Common myeloid progenitor, CD34-positive (primary cell): ENCODE results near the gene IRF9.
A peak's percentile ranks its signal among the peaks of the same experiment; 100 is the strongest.

Experiments
- CTCF ChIA-PET: fragments of 350-600 bp; sonication (Branson Sonifier 250); formaldehyde crosslinking; loops from one replicate; lab custom pipeline; 2021; ENCODE audit warnings: antibody characterized with exemption; lab: Charles Lee
- POLR2A ChIA-PET: fragments of 350-600 bp; sonication (Branson Sonifier 250); formaldehyde crosslinking; loops from one replicate; lab custom pipeline; 2021; ENCODE audit warnings: antibody characterized with exemption; lab: Charles Lee
- DNase-seq, 3 donors: peaks; one replicate each; pipeline versions ENCODE4 v3.0.0 to v3.0.0-alpha.2; 2013
- H3K27ac ChIP-seq, 2 experiments: 1 replicate in 1 of 2; 2 replicates in 1 of 2; pipeline ENCODE4 v1.7.0; 2013; ENCODE audit warnings: inconsistent platforms in 2 of 2, low read length in 2 of 2, mild to moderate bottlenecking in 2 of 2, low read depth in 1 of 2, moderate library complexity in 1 of 2; ENCODE audit not compliant: severe bottlenecking in 2 of 2, insufficient read depth in 1 of 2, poor library complexity in 1 of 2
- H3K27me3 ChIP-seq, 5 experiments: replicated peaks in 2 of 5; 1 replicate in 3 of 5; 2 replicates in 2 of 5; pipeline versions ENCODE4 v1.6.1 to v1.7.0; 2013; ENCODE audit warnings: low read length in 4 of 5, mild to moderate bottlenecking in 2 of 5, moderate library complexity in 2 of 5, inconsistent platforms in 1 of 5; ENCODE audit not compliant: insufficient read depth in 5 of 5, control insufficient read depth in 4 of 5
- H3K36me3 ChIP-seq, 4 experiments: 1 replicate in 2 of 4; 2 replicates in 2 of 4; pipeline versions ENCODE4 v1.6.1 to v1.7.0; 2013; ENCODE audit warnings: low read length in 3 of 4, control low read depth in 1 of 4, mild to moderate bottlenecking in 1 of 4; ENCODE audit not compliant: control insufficient read depth in 4 of 4, insufficient read depth in 4 of 4
- H3K4me1 ChIP-seq, 4 experiments: 1 replicate in 3 of 4; 2 replicates in 1 of 4; pipeline versions ENCODE4 v1.6.1 to v1.7.1; 2013; ENCODE audit warnings: low read length in 3 of 4, mild to moderate bottlenecking in 3 of 4, control low read depth in 1 of 4, inconsistent platforms in 1 of 4, moderate library complexity in 1 of 4; ENCODE audit not compliant: control insufficient read depth in 4 of 4, insufficient read depth in 4 of 4; ENCODE audit errors: control extremely low read depth in 1 of 4
- H3K4me3 ChIP-seq, 7 experiments: 1 replicate in 4 of 7; 2 replicates in 3 of 7; pipeline versions ENCODE4 v1.5.1 to v1.7.0; 2013; ENCODE audit warnings: mild to moderate bottlenecking in 7 of 7, low read length in 6 of 7, moderate library complexity in 6 of 7, inconsistent platforms in 2 of 7, low read depth in 2 of 7, control low read depth in 1 of 7; ENCODE audit not compliant: insufficient read depth in 4 of 7, control insufficient read depth in 1 of 7; ENCODE audit errors: extremely low read depth in 1 of 7
- H3K9me3 ChIP-seq, 5 experiments: 1 replicate in 4 of 5; 2 replicates in 1 of 5; pipeline versions ENCODE4 v1.6.1 to v1.7.1; 2013; ENCODE audit warnings: low read length in 4 of 5, mild to moderate bottlenecking in 2 of 5, inconsistent platforms in 1 of 5, low read depth in 1 of 5, moderate library complexity in 1 of 5; ENCODE audit not compliant: control insufficient read depth in 4 of 5, insufficient read depth in 2 of 5; ENCODE audit errors: control extremely low read depth in 1 of 5
- WGBS: methylation state at CpG from one replicate; pipeline ENCODE4 v1.1.5; 2013; ENCODE audit not compliant: insufficient coverage; 5-methylcytosine and 5-hydroxymethylcytosine counted together

The IRF9 gene

DNA sequence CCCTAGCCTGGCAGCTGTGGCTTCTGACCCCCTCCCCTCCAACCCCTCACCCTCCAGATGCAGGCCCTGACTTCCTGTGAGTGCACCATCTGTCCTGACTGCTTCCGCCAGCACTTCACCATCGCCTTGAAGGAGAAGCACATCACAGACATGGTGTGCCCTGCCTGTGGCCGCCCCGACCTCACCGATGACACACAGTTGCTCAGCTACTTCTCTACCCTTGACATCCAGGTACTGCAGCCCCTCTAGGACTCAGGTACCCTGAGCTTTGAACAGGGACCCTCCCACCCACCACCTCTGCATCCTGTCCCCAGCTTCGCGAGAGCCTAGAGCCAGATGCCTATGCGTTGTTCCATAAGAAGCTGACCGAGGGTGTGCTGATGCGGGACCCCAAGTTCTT, 6.0 kb upstream of the IRF9 start:
- peaks cover 25 to 77% (median 54%) of the 10 kb centered on the region in 4 experiments for H3K36me3 ChIP-seq

DNA sequence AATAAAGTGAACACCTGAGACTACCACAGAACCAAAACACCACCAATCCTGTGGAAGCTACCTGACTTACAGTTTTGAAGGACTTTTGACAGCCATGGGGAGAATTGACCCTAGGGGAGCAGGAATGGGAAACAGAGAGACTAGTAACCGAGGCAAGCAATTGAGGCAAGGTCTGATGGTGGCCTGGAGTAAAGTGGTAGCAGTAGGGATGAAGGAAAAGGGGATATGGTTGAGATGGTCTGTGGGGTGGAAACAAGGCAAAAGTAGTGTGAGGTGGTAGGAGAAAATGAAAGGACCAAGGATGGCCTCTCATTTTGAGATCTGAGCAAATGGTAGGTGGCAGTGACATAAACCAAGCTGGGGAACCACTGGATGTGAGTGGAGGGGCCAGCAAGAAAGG, 4.2 kb upstream of the IRF9 start:
- DNase-seq = no peak
- ChIA-PET POLR2A (no interaction called here), CTCF (interaction anchor here (1.8 kb wide), 1 partner anchor 21 kb away, joined by 4 read pairs; the partner anchor contains the start of gene PSME1)
- peaks cover under 1 to 16% (median 10%) of the 10 kb centered on the region in 4 experiments for H3K4me1 ChIP-seq
- H3K9me3 ChIP-seq = no peaks in the 10 kb centered on the region
- no peak overlapping the region for H3K4me3 ChIP-seq
- H3K27me3 ChIP-seq = no peaks in the 10 kb centered on the region
- no peak overlapping the region for H3K27ac ChIP-seq
- H3K36me3 ChIP-seq = peaks cover 24 to 66% (median 42%) of the 10 kb centered on the region in 4 experiments
- WGBS = 100% methylated on average over 1 of the region's 1 CpG

More for the DNA sequence above, 6.0 kb upstream of the IRF9 start:
- Histone ChIP-seq H3K27me3 (no peaks in the 10 kb centered on the region), H3K4me1 (peaks cover 0 to 1% (median 0%) of the 10 kb centered on the region in 4 experiments), H3K9me3 (no peaks in the 10 kb centered on the region), H3K27ac (peak overlapping the region in 1 of 2 experiments; percentile 20), H3K4me3 (no peak overlapping the region)
- ChIA-PET POLR2A (interaction anchor here (0.6 kb wide), 1 partner anchor 14 kb away, joined by 3 read pairs; the partner anchor contains the start of gene EMC9), CTCF (interaction anchor here (1.1 to 1.7 kb wide), 5 partner anchors 8 to 47 kb away, joined by 3 to 7 read pairs (median 6); partner anchors contain the start of genes EMC9 and PSME2)
- DNase-seq = no peak
- over 99% methylated on average over 8 of the region's 10 CpGs for WGBS

DNA sequence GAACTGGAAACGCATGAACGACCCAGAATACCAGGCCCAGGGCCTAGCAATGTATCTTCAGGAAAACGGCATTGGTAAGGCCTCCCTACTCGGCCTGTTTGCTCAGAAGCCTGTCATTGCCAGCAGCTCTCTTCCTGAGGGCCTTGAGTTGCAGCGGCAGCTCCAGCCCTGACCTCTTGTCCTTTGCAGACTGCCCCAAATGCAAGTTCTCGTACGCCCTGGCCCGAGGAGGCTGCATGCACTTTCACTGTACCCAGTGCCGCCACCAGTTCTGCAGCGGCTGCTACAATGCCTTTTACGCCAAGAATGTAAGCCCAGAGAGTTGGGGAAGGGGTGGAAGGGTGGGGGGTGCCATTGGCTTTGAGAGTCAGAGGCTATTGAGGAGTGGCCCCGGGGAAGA, 3.7 kb upstream of the IRF9 start:
- H3K4me1 ChIP-seq = peaks cover 6 to 21% (median 15%) of the 10 kb centered on the region in 4 experiments
- H3K36me3 ChIP-seq = peaks cover 24 to 66% (median 40%) of the 10 kb centered on the region in 4 experiments
- no peak for DNase-seq
- no peak overlapping the region for H3K4me3 ChIP-seq
- ChIA-PET POLR2A (no interaction called here), CTCF (interaction anchor here (1.8 kb wide), 1 partner anchor 21 kb away, joined by 4 read pairs; the partner anchor contains the start of gene PSME1)
- H3K9me3 ChIP-seq = no peaks in the 10 kb centered on the region
- H3K27ac ChIP-seq = no peak overlapping the region
- over 99% methylated on average over 9 of the region's 12 CpGs for WGBS
- no peaks in the 10 kb centered on the region for H3K27me3 ChIP-seq

DNA sequence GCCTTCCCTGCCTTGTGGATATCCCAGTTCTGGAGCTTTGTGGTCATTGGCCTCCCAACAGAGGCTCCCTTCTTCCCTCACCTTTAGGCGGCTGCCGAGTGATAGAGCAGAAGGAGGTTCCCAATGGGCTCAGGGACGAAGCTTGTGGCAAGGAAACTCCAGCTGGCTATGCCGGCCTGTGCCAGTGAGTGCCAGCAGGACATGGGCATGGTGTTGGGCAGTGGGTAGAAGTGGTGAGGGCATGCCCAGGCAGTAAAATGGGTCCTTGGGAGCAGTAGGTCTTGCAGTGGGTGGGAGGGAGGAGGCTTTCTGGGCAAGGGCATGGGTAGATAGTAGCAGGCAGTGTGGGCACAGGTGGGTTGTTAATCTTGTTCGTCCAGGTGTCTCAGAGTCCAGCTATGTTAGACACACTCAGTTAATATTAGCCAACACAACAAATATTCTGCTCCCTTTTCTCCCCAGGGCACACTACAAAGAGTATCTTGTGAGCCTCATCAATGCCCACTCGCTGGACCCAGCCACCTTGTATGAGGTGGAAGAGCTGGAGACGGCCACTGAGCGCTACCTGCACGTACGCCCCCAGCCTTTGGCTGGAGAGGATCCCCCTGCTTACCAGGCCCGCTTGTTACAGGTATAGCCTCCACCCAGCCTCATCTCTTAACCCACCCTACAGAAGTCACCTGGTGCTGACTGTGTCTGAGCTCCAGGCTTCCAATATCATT, 1.1 kb upstream of the IRF9 start:
- Histone ChIP-seq H3K4me1 (peaks cover 10 to 28% (median 19%) of the 10 kb centered on the region in 4 experiments), H3K36me3 (peaks cover 30 to 74% (median 52%) of the 10 kb centered on the region in 4 experiments), H3K4me3 (no peak overlapping the region), H3K9me3 (no peaks in the 10 kb centered on the region), H3K27ac (peak overlapping the region in 1 of 2 experiments; percentile 96), H3K27me3 (no peaks in the 10 kb centered on the region)
- WGBS = 91% methylated on average over 8 of the region's 11 CpGs
- CTCF ChIA-PET = interaction anchor here (0.8 to 5.6 kb wide), 19 partner anchors 10 to 138 kb away, joined by 3 to 112 read pairs (median 6); partner anchors contain the start of genes DCAF11, EMC9, NRL and PSME1
- POLR2A ChIA-PET = interaction anchor here (1.1 to 2.5 kb wide), 4 partner anchors 13 to 67 kb away, joined by 3 to 16 read pairs (median 9); partner anchors contain the start of genes EMC9, PSME1, PSME2 and RNF31
- no peak for DNase-seq

DNA sequence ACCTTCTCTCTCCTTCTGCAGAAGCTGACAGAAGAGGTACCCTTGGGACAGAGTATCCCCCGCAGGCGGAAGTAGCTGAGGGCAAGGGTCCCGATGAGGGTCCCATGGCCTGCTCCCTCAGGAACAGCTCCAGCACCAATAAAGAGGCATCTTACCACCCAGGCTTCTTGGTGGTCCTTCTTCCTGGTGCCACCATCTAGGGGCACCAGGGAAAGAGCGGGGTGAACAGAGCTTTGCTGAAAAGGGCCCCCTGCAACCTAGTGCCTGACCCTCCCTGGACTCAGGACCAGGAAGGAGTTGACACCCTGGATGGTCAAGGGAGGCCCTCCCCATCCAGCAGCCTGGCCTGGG, 591 bp upstream of the IRF9 start:
- H3K27me3 ChIP-seq = no peaks in the 10 kb centered on the region
- H3K9me3 ChIP-seq = no peaks in the 10 kb centered on the region
- peaks cover 25 to 74% (median 52%) of the 10 kb centered on the region in 4 experiments for H3K36me3 ChIP-seq
- H3K27ac ChIP-seq = peak overlapping the region in 1 of 2 experiments; percentile 96
- DNase-seq = no peak
- H3K4me3 ChIP-seq = no peak overlapping the region
- CTCF ChIA-PET = interaction anchor here (0.8 to 5.6 kb wide), 22 partner anchors 9 to 146 kb away, joined by 3 to 112 read pairs (median 6); partner anchors contain the start of genes DCAF11, EMC9, IPO4 and NRL
- 97% methylated on average over 3 of the region's 4 CpGs for WGBS
- POLR2A ChIA-PET = interaction anchor here (1.1 to 2.8 kb wide), 6 partner anchors 11 to 67 kb away, joined by 3 to 16 read pairs (median 12); partner anchors contain the start of genes DCAF11, EMC9, NRL and PCK2
- peaks cover 10 to 28% (median 19%) of the 10 kb centered on the region in 4 experiments for H3K4me1 ChIP-seq

DNA sequence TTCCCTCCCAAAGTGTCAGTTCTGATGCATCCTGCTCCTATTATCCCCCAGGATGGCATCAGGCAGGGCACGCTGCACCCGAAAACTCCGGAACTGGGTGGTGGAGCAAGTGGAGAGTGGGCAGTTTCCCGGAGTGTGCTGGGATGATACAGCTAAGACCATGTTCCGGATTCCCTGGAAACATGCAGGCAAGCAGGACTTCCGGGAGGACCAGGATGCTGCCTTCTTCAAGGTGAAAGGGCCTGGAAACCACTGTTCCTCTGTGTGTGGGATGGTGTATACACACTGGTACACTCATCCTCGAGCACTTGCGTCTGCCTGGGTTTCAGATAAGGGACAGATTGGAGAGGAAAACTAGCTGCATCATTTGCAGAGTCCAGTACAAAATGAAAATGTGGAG, 1.0 kb downstream of the IRF9 start:
- no peak for DNase-seq
- Histone ChIP-seq H3K4me3 (peak overlapping the region in 6 of 7 experiments; percentile 71 to 92 (median 86)), H3K36me3 (peaks cover 25 to 76% (median 54%) of the 10 kb centered on the region in 4 experiments), H3K27me3 (no peaks in the 10 kb centered on the region), H3K4me1 (peaks cover 10 to 32% (median 19%) of the 10 kb centered on the region in 4 experiments), H3K27ac (peak overlapping the region; percentile 94 to 96), H3K9me3 (no peaks in the 10 kb centered on the region)
- WGBS = 83% methylated on average over 4 of the region's 8 CpGs
- ChIA-PET POLR2A (interaction anchor here (0.6 to 2.8 kb wide), 7 partner anchors 9 to 35 kb away, joined by 3 to 16 read pairs (median 7); partner anchors contain the start of genes EMC9, PSME1, PSME2 and REC8), CTCF (interaction anchor here (0.6 to 5.6 kb wide), 18 partner anchors 11 to 833 kb away, joined by 3 to 112 read pairs (median 4); partner anchors contain the start of genes CIDEB, DCAF11, EMC9 and LTB4R2)
